H1 (cell line): Measurements from ENCODE around the gene NFKBIZ. TPM values are rescaled to one million over a fixed set of nuclear protein-coding genes. Genes with fewer than 3 reads are reported as not detected.
"Not testable (repeated sequence)": the region's sequence is repeated elsewhere in the genome, so short reads cannot be mapped to it uniquely, and the experiment has no call there.

ENCODE experiments used
- CTCF ChIA-PET: fragments of 300-600 bp; sonication (Branson Sonifier 250); formaldehyde crosslinking; loops from one replicate; lab custom pipeline; 2021; ENCODE audit not compliant: partially characterized antibody; lab: Charles Lee
- POLR2A ChIA-PET: fragments of 300-600 bp; sonication (Branson Sonifier 250); formaldehyde crosslinking; loops from one replicate; lab custom pipeline; 2021; ENCODE audit warnings: inconsistent platforms; ENCODE audit not compliant: partially characterized antibody; lab: Charles Lee
- DNase-seq, 2 experiments: peaks; one replicate each; pipeline versions ENCODE4 v3.0.0 to v3.0.0-alpha.2; 2010 to 2022; ENCODE audit warnings: low spot score in 2 of 2, low read depth in 1 of 2, mixed read lengths in 1 of 2
- FAIRE-seq: peaks from 2 replicates; lab custom pipeline; 2011; peaks lifted over from hg19 to GRCh38; lab: Jason Lieb, UNC
- H2AFZ ChIP-seq: 2 replicates; pipeline ENCODE4 v1.8.1; 2012; ENCODE audit warnings: low read length, inconsistent platforms
- H2AK5ac ChIP-seq: 2 replicates; pipeline ENCODE4 v1.6.1; 2013; ENCODE audit warnings: low read depth, low read length
- H2BK120ac ChIP-seq: replicated peaks from 2 replicates; pipeline ENCODE3; 2013; ENCODE audit warnings: low read depth, low read length, inconsistent platforms
- H2BK12ac ChIP-seq: 2 replicates; pipeline ENCODE4 v1.6.1; 2013; ENCODE audit warnings: low read depth, low read length
- H2BK15ac ChIP-seq: 2 replicates; pipeline ENCODE4 v1.6.1; 2013; ENCODE audit warnings: low read length
- H2BK20ac ChIP-seq: 2 replicates; pipeline ENCODE4 v1.6.1; 2013; ENCODE audit warnings: low read length
- H2BK5ac ChIP-seq: 2 replicates; pipeline ENCODE4 v1.6.1; 2013; ENCODE audit warnings: low read depth, low read length
- H3K14ac ChIP-seq: 2 replicates; pipeline ENCODE4 v1.6.1; 2013; ENCODE audit warnings: inconsistent platforms; ENCODE audit not compliant: insufficient read length
- H3K18ac ChIP-seq: 2 replicates; pipeline ENCODE4 v1.6.1; 2013; ENCODE audit warnings: low read length; ENCODE audit errors: extremely low read depth
- H3K23ac ChIP-seq: 2 replicates; pipeline ENCODE4 v1.6.1; 2013; ENCODE audit warnings: inconsistent platforms; ENCODE audit not compliant: insufficient read length
- H3K23me2 ChIP-seq: 2 replicates; pipeline ENCODE4 v1.6.1; 2013; ENCODE audit warnings: low read depth, low read length
- H3K27ac ChIP-seq: 2 replicates; pipeline ENCODE4 v1.6.1; 2011; ENCODE audit warnings: low read depth, low read length, inconsistent platforms
- H3K27me3 ChIP-seq, 4 experiments: replicated peaks in 1 of 4; 1 replicate in 1 of 4; 2 replicates in 3 of 4; pipeline versions ENCODE4 v1.6.1 to v1.8.1; 2011 to 2013; ENCODE audit warnings: low read length in 3 of 4, mild to moderate bottlenecking in 3 of 4, inconsistent platforms in 2 of 4, mixed read lengths in 2 of 4, moderate library complexity in 1 of 4; ENCODE audit not compliant: control insufficient read depth in 3 of 4, insufficient read depth in 3 of 4; ENCODE audit errors: extremely low read depth in 1 of 4
- H3K36me3 ChIP-seq, 4 experiments: 2 replicates each; pipeline versions ENCODE4 v1.6.1 to v1.8.1; 2011 to 2013; ENCODE audit warnings: mild to moderate bottlenecking in 4 of 4, low read length in 3 of 4, moderate library complexity in 2 of 4, control low read depth in 1 of 4, inconsistent platforms in 1 of 4; ENCODE audit not compliant: insufficient read depth in 4 of 4, control insufficient read depth in 2 of 4
- H3K4ac ChIP-seq: replicated peaks from 2 replicates; pipeline ENCODE3; 2013; ENCODE audit warnings: low read length, low read depth, mixed read lengths, inconsistent platforms; ENCODE audit not compliant: insufficient read length
- H3K4me1 ChIP-seq, 4 experiments: replicated peaks in 1 of 4; 1 replicate in 1 of 4; 2 replicates in 3 of 4; pipeline versions ENCODE4 v1.6.1 to v1.8.1; 2011 to 2013; ENCODE audit warnings: low read length in 3 of 4, inconsistent platforms in 2 of 4, mixed read lengths in 1 of 4; ENCODE audit not compliant: insufficient read depth in 4 of 4, control insufficient read depth in 3 of 4
- H3K4me2 ChIP-seq, 2 experiments: 2 replicates each; pipeline versions ENCODE4 v1.6.1 to v1.8.1; 2011 to 2013; ENCODE audit warnings: low read depth in 2 of 2, low read length in 2 of 2, control low read depth in 1 of 2, inconsistent platforms in 1 of 2, mild to moderate bottlenecking in 1 of 2; ENCODE audit not compliant: insufficient read depth in 1 of 2
- H3K4me3 ChIP-seq, 4 experiments: fragments of 200-600, 300-600 bp in 1 of 4; sonication (generic), shearing (Covaris generic), sonication (Bioruptor Twin) in 1 of 4; 2 replicates each; pipeline versions ENCODE4 v1.5.1 to v1.8.1; 2011 to 2016; ENCODE audit warnings: low read length in 4 of 4, low read depth in 3 of 4, control low read depth in 2 of 4, inconsistent platforms in 2 of 4, mild to moderate bottlenecking in 2 of 4, mixed read lengths in 1 of 4, moderate library complexity in 1 of 4; ENCODE audit not compliant: insufficient read depth in 2 of 4; ENCODE audit errors: extremely low read depth in 1 of 4
- H3K56ac ChIP-seq: replicated peaks from 2 replicates; pipeline ENCODE3; 2013; ENCODE audit warnings: low read depth, mild to moderate bottlenecking, mixed read lengths, low read length, inconsistent platforms; ENCODE audit not compliant: insufficient read length
- H3K79me1 ChIP-seq: 2 replicates; pipeline ENCODE4 v1.6.1; 2013; ENCODE audit warnings: low read depth, low read length, control low read depth
- H3K79me2 ChIP-seq, 2 experiments: 2 replicates each; pipeline versions ENCODE4 v1.6.1 to v1.8.1; 2012 to 2013; ENCODE audit warnings: low read length in 2 of 2, mild to moderate bottlenecking in 2 of 2, inconsistent platforms in 1 of 2; ENCODE audit not compliant: insufficient read depth in 2 of 2, control insufficient read depth in 1 of 2
- H3K9ac ChIP-seq, 4 experiments: replicated peaks in 1 of 4; 1 replicate in 1 of 4; 2 replicates in 3 of 4; pipeline versions ENCODE4 v1.6.1 to v1.8.1; 2011 to 2013; ENCODE audit warnings: low read depth in 3 of 4, low read length in 3 of 4, control low read depth in 2 of 4, mild to moderate bottlenecking in 2 of 4, moderate library complexity in 2 of 4, inconsistent platforms in 1 of 4; ENCODE audit errors: extremely low read depth in 1 of 4
- H3K9me3 ChIP-seq, 2 experiments: 2 replicates each; pipeline versions ENCODE4 v1.6.1 to v1.8.1; 2012 to 2013; ENCODE audit warnings: mild to moderate bottlenecking in 2 of 2, moderate library complexity in 2 of 2, control low read depth in 1 of 2, inconsistent platforms in 1 of 2, low read depth in 1 of 2, low read length in 1 of 2, mixed read lengths in 1 of 2; ENCODE audit not compliant: insufficient read depth in 2 of 2
- H4K20me1 ChIP-seq, 2 experiments: replicated peaks in 1 of 2; 2 replicates each; pipeline versions ENCODE3 to v1.8.1; 2011 to 2013; ENCODE audit warnings: inconsistent platforms in 2 of 2, low read length in 2 of 2, mild to moderate bottlenecking in 1 of 2; ENCODE audit not compliant: insufficient read depth in 2 of 2, control insufficient read depth in 1 of 2
- H4K5ac ChIP-seq: 2 replicates; pipeline ENCODE4 v1.6.1; 2013; ENCODE audit warnings: low read length, low read depth, mixed read lengths, inconsistent platforms; ENCODE audit not compliant: insufficient read length
- H4K8ac ChIP-seq: 2 replicates; pipeline ENCODE4 v1.8.0; 2013; ENCODE audit warnings: mild to moderate bottlenecking, moderate library complexity, low read length, inconsistent platforms; ENCODE audit not compliant: insufficient read depth; ENCODE audit errors: extremely low read depth
- H4K91ac ChIP-seq: replicated peaks from 2 replicates; pipeline ENCODE3; 2013; ENCODE audit warnings: low read length, mixed read lengths, inconsistent platforms; ENCODE audit not compliant: insufficient read length
- KDM5A ChIP-seq: fragments of 200-600 bp; IDR thresholded peaks from 2 replicates; pipeline ENCODE4 v1.7.1; 2012; ENCODE audit warnings: mild to moderate bottlenecking, low read length, inconsistent platforms, mixed read lengths
- TAF1 ChIP-seq: IDR thresholded peaks from 2 replicates; pipeline ENCODE4 v1.6.1; 2011; ENCODE audit warnings: mild to moderate bottlenecking, low read depth, low read length
- WGBS, 2 experiments: shearing (Covaris generic) in 1 of 2; methylation state at CpG; one replicate each; pipeline versions ENCODE4 v1.1.6 to v1.1.7; 2013 to 2015; ENCODE audit warnings: low lambda C conversion rate in 2 of 2, mixed read lengths in 2 of 2, inconsistent platforms in 1 of 2, low coverage in 1 of 2, missing lambda C conversion rate in 1 of 2; ENCODE audit not compliant: insufficient replicate concordance in 2 of 2, insufficient coverage in 1 of 2, insufficient read length in 1 of 2; ENCODE audit errors: extremely low coverage in 1 of 2, missing lambda C conversion rate in 1 of 2; 5-methylcytosine and 5-hydroxymethylcytosine counted together
- polyA plus RNA-seq, 7 experiments: library from polyadenylated mRNA; depleted of rRNA in 3 of 7; stranded (reverse) in 5 of 7; unstranded in 2 of 7; fragments of >200 nt in 5 of 7; fragments of 200-250 nt in 2 of 7; gene quantifications; 1 replicate in 5 of 7; 2 replicates in 1 of 7; 4 replicates in 1 of 7; pipeline versions ENCODE4 v1.2.1 to v1.2.3, GENCODE V29; 2011 to 2013; ENCODE audit warnings: missing spikeins in 2 of 7, mixed read lengths in 2 of 7
- total RNA-seq: library from RNA; stranded (reverse); fragmentation: NEBNext Ultra II Directional; extraction: Animal tissue kit (Norgen Biotek cat#: 25700); gene quantifications from 2 replicates; pipeline ENCODE4 v1.2.1, GENCODE V29; 2021

NFKBIZ gene
- total and polyA plus RNA-seq, 2 of the 8 experiments (the other 6 are each of a cell fraction or from before 2014, with no cell fraction given) = 7.2 to 24.5 TPM

DNA sequence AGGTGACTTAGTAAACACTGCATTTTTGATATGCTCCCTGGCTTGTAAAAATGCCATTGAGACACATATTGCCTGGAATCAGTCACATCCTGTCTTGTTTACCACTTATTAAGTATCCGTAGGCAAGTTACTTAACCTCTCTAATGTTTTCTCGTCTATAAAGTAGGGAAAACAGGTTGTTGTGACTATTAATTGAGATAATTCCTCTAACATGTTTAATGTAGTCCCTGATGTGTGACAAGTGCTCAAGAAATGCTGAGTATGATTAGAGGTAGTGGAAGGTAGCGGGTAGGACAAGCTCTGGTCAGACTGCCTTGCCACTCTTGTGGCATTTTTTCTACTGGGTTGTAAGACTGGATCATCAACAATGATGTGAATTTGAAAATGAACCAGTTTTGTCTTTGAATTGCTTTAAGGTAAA, 54.1 kb downstream of the NFKBIZ start (continued):
- no peak for TF ChIP-seq TAF1
- TF ChIP-seq KDM5A = no peak

DNA sequence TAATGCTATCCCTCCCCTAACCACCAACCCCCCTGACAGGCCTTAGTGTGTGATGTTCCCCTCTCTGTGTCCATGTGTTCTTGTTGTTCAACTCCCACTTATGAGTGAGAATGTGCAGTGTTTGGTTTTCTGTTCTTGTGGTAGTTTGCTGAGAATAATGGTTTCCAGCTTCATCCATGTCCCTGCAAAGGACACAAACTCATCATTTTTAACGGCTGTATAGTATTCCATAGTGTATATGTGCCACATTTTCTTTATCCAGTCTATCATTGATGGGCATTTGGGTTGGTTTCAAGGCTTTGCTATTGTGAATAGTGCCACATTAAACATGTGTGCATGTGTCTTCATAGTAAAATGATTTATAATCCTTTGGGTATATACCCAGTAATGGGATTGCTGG, 56.3 kb downstream of the NFKBIZ start:
- H2AFZ ChIP-seq, H3K18ac ChIP-seq, H2BK12ac ChIP-seq, H2BK15ac ChIP-seq, H3K23me2 ChIP-seq, H3K4me3 ChIP-seq, FAIRE-seq, CTCF ChIA-PET, H3K23ac ChIP-seq, DNase-seq, H3K14ac ChIP-seq, H4K8ac ChIP-seq, H3K4me1 ChIP-seq, H3K56ac ChIP-seq, H4K91ac ChIP-seq, H3K27ac ChIP-seq, H2BK20ac ChIP-seq, H2BK120ac ChIP-seq, H4K20me1 ChIP-seq, H4K5ac ChIP-seq, H3K27me3 ChIP-seq, H3K36me3 ChIP-seq, H3K79me1 ChIP-seq, H3K4me2 ChIP-seq, POLR2A ChIA-PET, H3K9ac ChIP-seq, H3K79me2 ChIP-seq, H2AK5ac ChIP-seq, H3K4ac ChIP-seq, H2BK5ac ChIP-seq, H3K9me3 ChIP-seq: not testable (repeated sequence)
- WGBS, 2 experiments = 88% methylated on average over 1 of the region's 1 CpG; no CpG with 5 or more reads in 1 of the 2 experiments

Other genes with a start within 250 kb of the NFKBIZ start
- gene ZBTB11, start 172.4 kb upstream of the NFKBIZ start, total RNA-seq = 14.0 and 14.3 TPM in 2 replicates
- gene ZBTB11, start 172.4 kb upstream of the NFKBIZ start, polyA plus RNA-seq (2011; rRNA removed) = 2.7 and 3.0 TPM in 2 replicates
- gene RPL24, start 162.8 kb upstream of the NFKBIZ start, total RNA-seq = 1,933 and 1,965 TPM in 2 replicates
- 569 and 939 TPM in 2 replicates for gene RPL24, start 162.8 kb upstream of the NFKBIZ start, polyA plus RNA-seq (2011; rRNA removed)
- gene CEP97, start 124.9 kb upstream of the NFKBIZ start, total RNA-seq = 13.2 and 15.1 TPM in 2 replicates
- gene CEP97, start 124.9 kb upstream of the NFKBIZ start, polyA plus RNA-seq (2011; rRNA removed) = 1.6 and 1.9 TPM in 2 replicates
- 22.7 and 23.3 TPM in 2 replicates for gene NXPE3, start 70.3 kb upstream of the NFKBIZ start, total RNA-seq
- gene NXPE3, start 70.3 kb upstream of the NFKBIZ start, polyA plus RNA-seq (2011; rRNA removed) = 10.9 and 12.1 TPM in 2 replicates